NCI-H2196 treated with DMSO at 0.1 percent for 48 hours (cell line): ENCODE data around the gene EP400.

Source experiments
- DNase-seq: peaks from one replicate; lab custom pipeline; 2025; ENCODE audit not compliant: unreplicated experiment; lab: John Stamatoyannopoulos, UW

The EP400 gene

DNA sequence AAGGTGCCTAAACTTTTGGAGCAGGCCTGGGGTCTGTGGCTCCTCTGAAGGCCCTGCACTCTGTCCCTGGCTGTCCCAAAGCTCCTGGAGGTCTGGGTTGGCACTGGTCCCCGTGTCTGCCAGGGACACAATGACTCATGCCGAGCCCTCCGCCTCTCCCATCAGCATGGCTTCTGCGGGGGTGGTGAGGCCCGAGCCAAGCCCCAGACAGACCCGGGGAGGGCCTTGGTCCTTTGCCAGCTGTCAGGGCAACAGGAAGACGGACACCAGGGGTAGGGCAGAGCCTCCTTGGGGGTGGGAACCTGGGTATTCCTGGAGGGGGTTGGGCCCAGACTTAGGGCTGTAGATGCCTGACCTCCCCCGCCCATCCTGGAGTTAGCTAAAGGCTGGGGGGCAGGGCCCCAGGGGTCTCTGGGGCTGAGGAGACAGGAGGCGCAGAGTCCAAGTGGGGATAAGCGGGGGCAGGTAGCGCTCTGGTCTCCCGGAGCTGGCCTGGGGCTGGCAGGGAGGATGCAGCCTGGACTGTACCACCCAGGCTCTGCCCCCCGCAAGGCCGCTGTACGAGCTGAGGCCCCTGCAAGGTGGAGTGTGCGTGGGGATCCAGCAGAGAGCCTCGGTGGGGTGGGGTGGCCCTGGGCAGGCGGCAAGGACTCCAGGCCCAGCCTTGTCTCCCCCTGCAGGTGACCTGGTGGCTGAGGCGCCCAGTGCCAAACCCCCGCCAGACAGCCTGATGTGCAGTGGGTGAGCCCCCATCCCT lies 37.0 kb upstream of the EP400 start:
- peak; percentile 24 for DNase-seq

DNA sequence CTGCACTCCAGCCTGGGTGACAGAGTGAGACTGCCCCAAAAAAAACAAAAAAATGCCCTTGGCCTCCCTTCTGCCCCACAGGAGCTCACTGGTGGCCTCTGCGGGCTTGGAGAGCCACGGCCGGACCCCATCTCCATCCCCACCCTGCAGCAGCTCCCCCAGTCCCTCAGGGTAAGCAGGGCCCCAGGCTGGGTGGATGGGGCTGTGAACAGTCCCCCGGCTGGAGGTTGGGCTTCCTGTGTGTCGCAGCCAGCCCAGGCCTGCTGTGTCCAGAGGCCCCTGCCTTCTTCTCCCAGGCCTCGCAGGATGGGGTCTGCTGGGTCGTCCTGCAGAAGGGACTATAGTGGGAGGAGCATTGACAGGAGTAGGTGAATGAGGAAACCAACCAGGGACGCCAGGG lies 36.1 kb upstream of the EP400 start:
- no peak for DNase-seq

DNA sequence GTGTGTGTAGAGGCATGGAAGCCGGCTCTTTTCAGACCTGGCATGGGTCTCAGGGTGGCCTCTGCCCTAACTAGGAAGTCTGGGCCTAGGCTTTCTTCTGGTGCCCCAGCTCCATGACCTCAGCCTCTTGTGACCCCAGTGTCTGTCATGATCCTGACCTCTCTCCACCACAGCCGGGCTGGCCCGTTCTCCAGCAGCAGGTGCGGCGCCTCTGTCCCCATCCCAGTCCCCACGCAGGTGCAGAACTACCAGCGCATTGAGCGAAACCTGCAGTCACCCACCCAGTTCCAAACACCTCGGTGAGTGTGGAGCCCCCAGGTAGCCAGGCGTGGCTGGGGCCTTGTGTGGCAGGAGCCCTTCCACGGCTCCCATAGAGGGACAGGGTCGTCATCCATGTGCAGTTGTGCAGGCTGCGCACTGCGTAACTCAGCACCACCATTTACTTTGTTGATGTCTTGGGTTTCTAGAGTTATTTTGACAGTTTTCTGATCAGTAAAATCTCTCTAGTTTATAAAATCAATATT lies 35.5 kb upstream of the EP400 start:
- no peak for DNase-seq

DNA sequence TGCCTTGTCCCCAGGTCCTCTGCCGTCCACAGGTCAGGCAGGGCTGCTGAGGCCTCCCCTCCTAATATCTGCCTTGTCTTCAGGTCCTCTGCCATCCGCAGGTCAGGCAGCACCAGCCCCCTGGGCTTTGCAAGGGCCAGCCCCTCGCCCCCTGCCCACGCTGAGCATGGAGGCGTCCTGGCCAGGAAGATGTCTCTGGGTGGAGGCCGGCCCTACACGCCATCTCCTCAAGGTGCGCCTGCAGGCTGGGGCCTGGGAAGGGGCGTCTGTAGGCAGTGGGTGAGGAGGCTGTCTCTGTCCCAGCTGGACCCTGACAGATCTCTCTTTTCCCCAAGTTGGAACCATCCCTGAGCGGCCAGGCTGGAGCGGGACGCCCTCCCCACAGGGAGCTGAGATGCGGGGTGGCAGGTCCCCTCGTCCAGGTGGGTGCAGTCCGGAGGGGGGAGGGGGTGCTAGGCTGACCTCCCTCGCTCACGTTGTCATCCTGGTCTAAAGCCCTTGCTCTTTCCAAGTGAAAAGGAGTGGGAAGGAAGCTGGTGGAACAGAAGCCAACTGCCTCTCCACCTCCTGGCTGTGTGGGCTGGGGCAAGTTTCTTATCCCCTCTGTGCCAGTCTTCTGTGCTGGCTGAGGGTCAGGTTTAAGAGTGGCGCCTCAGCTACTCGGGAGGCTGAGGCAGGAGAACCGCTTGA lies 34.6 kb upstream of the EP400 start:
- no peak for DNase-seq

DNA sequence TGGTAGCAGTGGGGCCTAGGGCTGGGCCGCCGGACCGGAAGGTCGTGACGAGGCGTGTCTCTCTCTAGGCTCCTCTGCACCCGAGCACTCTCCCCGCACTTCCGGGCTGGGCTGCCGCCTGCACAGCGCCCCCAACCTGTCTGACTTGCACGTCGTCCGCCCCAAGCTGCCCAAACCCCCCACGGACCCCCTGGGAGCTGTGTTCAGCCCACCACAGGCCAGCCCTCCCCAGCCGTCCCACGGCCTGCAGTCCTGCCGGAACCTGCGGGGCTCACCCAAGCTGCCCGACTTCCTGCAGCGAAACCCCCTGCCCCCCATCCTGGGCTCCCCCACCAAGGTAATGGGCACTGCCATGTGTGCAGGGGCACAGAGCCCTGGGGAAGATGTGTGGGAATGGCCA lies 33.9 kb upstream of the EP400 start:
- DNase-seq = no peak

- DNase-seq = no peak
Measured at GRCh38 chr12:131916306-131917138, 33.2 kb upstream of the EP400 start.

DNA sequence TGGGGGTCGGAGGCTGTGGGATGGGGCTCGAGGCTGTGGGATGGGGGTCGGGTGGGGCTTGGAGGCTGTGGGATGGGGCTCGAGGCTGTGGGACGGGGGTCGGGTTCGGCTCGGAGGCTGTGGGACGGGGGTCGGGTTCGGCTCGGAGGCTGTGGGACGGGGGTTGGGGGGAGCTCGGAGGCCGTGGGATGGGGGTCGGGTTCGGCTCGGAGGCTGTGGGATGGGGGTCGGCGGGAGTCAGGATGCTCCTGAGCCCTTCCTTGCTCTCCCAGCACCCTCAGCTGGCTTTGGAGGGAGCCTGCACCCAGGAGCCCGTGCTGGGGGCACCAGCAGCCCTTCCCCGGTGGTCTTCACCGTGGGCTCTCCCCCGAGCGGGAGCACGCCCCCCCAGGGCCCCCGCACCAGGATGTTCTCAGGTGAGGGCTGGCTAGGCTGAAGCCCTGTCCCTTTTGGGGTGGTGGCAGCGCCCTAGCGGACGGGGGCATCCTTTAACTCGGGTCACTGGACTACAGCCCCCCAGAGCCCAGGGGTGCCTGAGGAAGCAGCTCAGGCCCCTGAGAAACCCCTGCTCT lies 32.5 kb upstream of the EP400 start:
- no peak for DNase-seq

GRCh38 chr12:131917711-131918306 lies 31.9 kb upstream of the EP400 start:
- DNase-seq = no peak

DNA sequence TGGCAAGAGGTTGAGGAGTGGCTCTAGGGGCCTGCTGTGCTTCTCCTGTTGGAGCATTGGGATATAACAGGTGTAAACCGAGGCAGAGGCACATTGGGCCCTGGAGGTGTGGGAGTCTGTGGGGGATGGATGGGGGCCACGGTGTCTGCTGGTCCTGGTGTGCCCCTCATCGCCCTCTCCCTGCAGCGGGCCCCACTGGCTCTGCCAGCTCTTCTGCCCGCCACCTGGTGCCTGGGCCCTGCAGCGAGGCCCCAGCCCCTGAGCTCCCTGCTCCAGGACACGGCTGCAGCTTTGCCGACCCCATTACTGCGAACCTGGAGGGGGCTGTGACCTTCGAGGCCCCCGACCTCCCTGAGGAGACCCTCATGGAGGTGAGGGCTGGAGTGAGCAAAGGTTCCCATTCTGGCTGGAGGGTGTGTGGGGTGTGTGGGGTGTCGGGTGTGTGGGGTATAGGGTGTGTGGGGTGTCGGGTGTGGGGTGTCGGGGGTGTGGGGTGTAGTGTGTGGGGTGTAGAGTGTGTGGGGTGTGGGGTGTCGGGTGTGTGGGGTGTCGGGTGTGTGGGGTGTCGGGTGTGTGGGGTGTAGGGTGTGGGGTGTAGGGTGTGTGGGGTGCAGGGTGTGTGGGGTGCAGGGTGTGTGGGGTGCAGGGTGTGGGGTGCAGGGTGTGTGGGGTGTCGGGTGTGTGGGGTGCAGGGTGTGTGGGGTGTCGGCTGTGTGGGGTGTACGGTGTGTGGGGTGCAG lies 31.3 kb upstream of the EP400 start:
- no peak for DNase-seq

GRCh38 chr12:131919051-131919347 lies 30.7 kb upstream of the EP400 start:
- no peak for DNase-seq

- no peak for DNase-seq
Measured at GRCh38 chr12:131919366-131920156, 30.2 kb upstream of the EP400 start.

- no peak for DNase-seq
Measured at GRCh38 chr12:131920157-131920508, 29.6 kb upstream of the EP400 start.

- DNase-seq = no peak
Measured at GRCh38 chr12:131920902-131921840, 28.6 kb upstream of the EP400 start.

DNA sequence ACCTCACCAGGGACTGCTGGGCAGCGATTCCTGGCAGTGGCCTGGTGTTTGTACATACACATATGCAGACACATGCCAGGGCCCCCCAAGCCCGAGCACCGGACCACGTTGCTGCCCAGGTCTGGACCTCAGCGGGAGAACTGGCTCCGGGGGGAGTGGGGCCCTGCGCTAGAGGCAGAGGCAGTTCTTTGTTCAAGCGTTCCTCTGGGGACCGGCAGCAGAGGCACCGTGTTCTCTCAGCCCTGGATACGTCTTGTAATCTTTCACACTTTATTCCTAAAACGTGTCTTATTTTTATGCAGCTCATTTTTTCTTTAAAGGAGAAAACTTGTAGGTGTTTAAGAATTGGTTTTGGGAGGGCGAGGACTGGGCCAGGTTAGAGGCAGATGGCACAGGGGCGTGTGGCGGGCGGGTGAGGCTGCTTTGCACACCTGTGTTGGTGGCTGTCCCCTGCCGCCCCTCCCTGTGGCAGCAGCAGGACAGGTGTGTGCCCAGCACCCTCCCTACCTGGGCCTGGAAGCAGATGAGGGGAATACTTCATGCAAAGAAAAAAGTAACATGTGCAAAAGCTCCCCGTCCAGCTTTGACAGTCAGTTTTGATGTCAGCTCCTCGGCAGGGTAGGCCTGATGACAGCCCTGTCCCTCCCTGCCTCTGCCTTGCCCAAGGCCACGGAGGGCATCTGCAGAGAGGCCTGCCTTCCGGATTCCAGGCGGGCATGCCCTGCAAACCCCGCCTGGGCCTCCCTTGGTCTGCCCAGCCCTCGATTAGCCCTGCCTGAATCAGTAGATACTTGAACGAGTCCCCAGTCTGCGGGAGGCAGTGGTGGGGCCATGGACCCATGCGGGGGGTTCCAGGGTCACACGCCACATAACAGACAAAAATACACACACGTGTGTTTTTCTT lies 27.6 kb upstream of the EP400 start:
- DNase-seq = no peak

DNA sequence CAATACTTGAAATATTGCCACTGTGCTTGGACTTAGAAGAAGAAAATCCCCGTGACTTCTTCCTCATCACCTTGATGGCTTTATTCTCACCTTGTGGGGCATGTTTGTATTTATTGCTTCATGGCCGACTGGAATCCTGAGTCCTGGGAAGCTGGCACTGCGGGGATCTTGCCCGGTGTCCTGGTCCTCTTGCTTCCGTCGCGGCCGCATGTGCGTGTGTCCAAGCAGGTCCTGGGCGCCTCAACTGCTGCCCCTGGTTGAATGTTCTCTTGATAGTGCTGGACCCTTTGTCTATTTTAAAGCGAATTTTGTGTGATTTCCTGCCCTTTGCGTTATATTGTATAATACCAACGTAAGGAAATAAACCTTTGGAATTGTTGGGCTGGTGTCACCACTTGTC lies 27.0 kb upstream of the EP400 start:
- DNase-seq = no peak

DNA sequence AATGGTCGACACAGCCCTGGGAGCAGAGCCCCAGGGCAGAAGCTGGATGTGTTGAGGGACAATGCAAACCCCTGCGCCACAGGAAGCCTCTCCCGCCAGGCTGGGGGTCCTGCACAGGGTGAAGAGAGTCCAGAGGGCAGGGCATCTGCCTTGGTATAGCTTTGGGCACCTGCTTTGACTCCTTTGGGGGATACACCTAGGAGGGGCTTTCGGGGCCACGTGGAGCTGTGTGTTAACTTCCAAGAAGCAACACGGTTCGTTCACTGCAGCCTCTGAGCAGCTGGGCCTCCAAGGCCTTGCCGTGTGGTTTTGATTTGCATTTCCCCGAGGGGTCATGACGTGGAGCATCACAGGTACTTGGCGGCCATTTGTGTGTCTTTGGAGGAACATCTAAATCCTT lies 26.5 kb upstream of the EP400 start:
- DNase-seq = no peak
